CD4-positive, alpha-beta T cell treated with Interleukin-17A for 4 hours (primary cell): ENCODE measurements around the gene PPP1R11.
"Not testable (repeated sequence)": the region's sequence is repeated elsewhere in the genome, so short reads cannot be mapped to it uniquely, and the experiment has no call there.

Experiments
- DNase-seq: peaks from one replicate; pipeline ENCODE4 v3.0.0-alpha.2; 2020; ENCODE audit warnings: mixed read lengths

PPP1R11 gene

GRCh38 chr6:30100154-30100553 lies 33.2 kb downstream of the PPP1R11 start:
- DNase-seq, result no peak

GRCh38 chr6:30100585-30101443 lies 33.8 kb downstream of the PPP1R11 start:
- DNase-seq, result peak; percentile 28

GRCh38 chr6:30101444-30102413 lies 34.7 kb downstream of the PPP1R11 start:
- DNase-seq, result peak; percentile 77

GRCh38 chr6:30102414-30102969 lies 35.5 kb downstream of the PPP1R11 start:
- peak; percentile 12 for DNase-seq

- DNase-seq, result peak; percentile 87
Measured at GRCh38 chr6:30102970-30103871, 36.2 kb downstream of the PPP1R11 start.

- DNase-seq, result no peak
Measured at GRCh38 chr6:30103872-30104179, 36.8 kb downstream of the PPP1R11 start.

- no peak for DNase-seq
Measured at GRCh38 chr6:30104661-30105060, 37.7 kb downstream of the PPP1R11 start.

GRCh38 chr6:30111266-30111856 lies 44.4 kb downstream of the PPP1R11 start:
- no peak for DNase-seq

- DNase-seq, result no peak
Measured at GRCh38 chr6:30112402-30112994, 45.5 kb downstream of the PPP1R11 start.

- no peak for DNase-seq
Measured at GRCh38 chr6:30113003-30113759, 46.2 kb downstream of the PPP1R11 start, which contains the start of gene TRIM31. TRIM31 (minus strand) TSS chr6:30113090; CDS start chr6:30112805, 285 bp downstream.

- no peak for DNase-seq
Measured at GRCh38 chr6:30113841-30114240, 46.8 kb downstream of the PPP1R11 start.

GRCh38 chr6:30116724-30117123 lies 49.7 kb downstream of the PPP1R11 start:
- no peak for DNase-seq

GRCh38 chr6:30118691-30119090 lies 51.7 kb downstream of the PPP1R11 start:
- not testable (repeated sequence) for DNase-seq
